Common myeloid progenitor, CD34-positive (primary cell): Measurements from ENCODE around the gene CXCL9.

Experiments
- CTCF ChIA-PET: fragments of 350-600 bp; sonication (Branson Sonifier 250); formaldehyde crosslinking; loops from one replicate; lab custom pipeline; 2021; ENCODE audit warnings: antibody characterized with exemption; lab: Charles Lee
- POLR2A ChIA-PET: fragments of 350-600 bp; sonication (Branson Sonifier 250); formaldehyde crosslinking; loops from one replicate; lab custom pipeline; 2021; ENCODE audit warnings: antibody characterized with exemption; lab: Charles Lee
- DNase-seq, 3 donors: peaks; one replicate each; pipeline versions ENCODE4 v3.0.0 to v3.0.0-alpha.2; 2013
- H3K27ac ChIP-seq, 2 experiments: 1 replicate in 1 of 2; 2 replicates in 1 of 2; pipeline ENCODE4 v1.7.0; 2013; ENCODE audit warnings: inconsistent platforms in 2 of 2, low read length in 2 of 2, mild to moderate bottlenecking in 2 of 2, low read depth in 1 of 2, moderate library complexity in 1 of 2; ENCODE audit not compliant: severe bottlenecking in 2 of 2, insufficient read depth in 1 of 2, poor library complexity in 1 of 2
- H3K27me3 ChIP-seq, 5 experiments: replicated peaks in 2 of 5; 1 replicate in 3 of 5; 2 replicates in 2 of 5; pipeline versions ENCODE4 v1.6.1 to v1.7.0; 2013; ENCODE audit warnings: low read length in 4 of 5, mild to moderate bottlenecking in 2 of 5, moderate library complexity in 2 of 5, inconsistent platforms in 1 of 5; ENCODE audit not compliant: insufficient read depth in 5 of 5, control insufficient read depth in 4 of 5
- H3K36me3 ChIP-seq, 4 experiments: 1 replicate in 2 of 4; 2 replicates in 2 of 4; pipeline versions ENCODE4 v1.6.1 to v1.7.0; 2013; ENCODE audit warnings: low read length in 3 of 4, control low read depth in 1 of 4, mild to moderate bottlenecking in 1 of 4; ENCODE audit not compliant: control insufficient read depth in 4 of 4, insufficient read depth in 4 of 4
- H3K4me1 ChIP-seq, 4 experiments: 1 replicate in 3 of 4; 2 replicates in 1 of 4; pipeline versions ENCODE4 v1.6.1 to v1.7.1; 2013; ENCODE audit warnings: low read length in 3 of 4, mild to moderate bottlenecking in 3 of 4, control low read depth in 1 of 4, inconsistent platforms in 1 of 4, moderate library complexity in 1 of 4; ENCODE audit not compliant: control insufficient read depth in 4 of 4, insufficient read depth in 4 of 4; ENCODE audit errors: control extremely low read depth in 1 of 4
- H3K4me3 ChIP-seq, 7 experiments: 1 replicate in 4 of 7; 2 replicates in 3 of 7; pipeline versions ENCODE4 v1.5.1 to v1.7.0; 2013; ENCODE audit warnings: mild to moderate bottlenecking in 7 of 7, low read length in 6 of 7, moderate library complexity in 6 of 7, inconsistent platforms in 2 of 7, low read depth in 2 of 7, control low read depth in 1 of 7; ENCODE audit not compliant: insufficient read depth in 4 of 7, control insufficient read depth in 1 of 7; ENCODE audit errors: extremely low read depth in 1 of 7
- H3K9me3 ChIP-seq, 5 experiments: 1 replicate in 4 of 5; 2 replicates in 1 of 5; pipeline versions ENCODE4 v1.6.1 to v1.7.1; 2013; ENCODE audit warnings: low read length in 4 of 5, mild to moderate bottlenecking in 2 of 5, inconsistent platforms in 1 of 5, low read depth in 1 of 5, moderate library complexity in 1 of 5; ENCODE audit not compliant: control insufficient read depth in 4 of 5, insufficient read depth in 2 of 5; ENCODE audit errors: control extremely low read depth in 1 of 5
- WGBS: methylation state at CpG from one replicate; pipeline ENCODE4 v1.1.5; 2013; ENCODE audit not compliant: insufficient coverage; 5-methylcytosine and 5-hydroxymethylcytosine counted together

CXCL9 gene

GRCh38 chr4:76024065-76024464, 16.8 kb upstream of the CXCL9 start:
- no peak overlapping the region for H3K27ac ChIP-seq
- no peaks in the 10 kb centered on the region for H3K36me3 ChIP-seq
- H3K9me3 ChIP-seq, result no peaks in the 10 kb centered on the region
- peaks cover 17 to 29% (median 22%) of the 10 kb centered on the region in 4 experiments for H3K4me1 ChIP-seq
- WGBS, result 7% methylated on average over 4 of the region's 4 CpGs
- CTCF ChIA-PET, result interaction anchor here (1.0 kb wide), 3 partner anchors 13 to 29 kb away, joined by 3 read pairs; no protein-coding TSS in a partner anchor
- no peaks in the 10 kb centered on the region for H3K27me3 ChIP-seq
- peak overlapping the region in 2 of 7 experiments; percentile 47 to 52 for H3K4me3 ChIP-seq
- POLR2A ChIA-PET, result no interaction called here
- DNase-seq, result peak; percentile 15 to 82 (median 77)

- Histone ChIP-seq H3K4me3 (peak within 1 kb of the TSS in 2 of 7 experiments; percentile 47 to 52), H3K27me3 (no peaks in the 10 kb centered on the region), H3K4me1 (peaks cover 14 to 25% (median 19%) of the 10 kb centered on the region in 4 experiments), H3K36me3 (no peaks in the 10 kb centered on the region), H3K9me3 (no peaks in the 10 kb centered on the region), H3K27ac (no peak within 1 kb of the TSS)
- WGBS, result 0% methylated on average over 1 of the region's 3 CpGs
- peak; percentile 53 to 84 (median 81) for DNase-seq
- ChIA-PET POLR2A (interaction anchor here (0.6 kb wide), 1 partner anchor 8 kb away, joined by 3 read pairs; no protein-coding TSS in a partner anchor), CTCF (no interaction called here)
Measured at GRCh38 chr4:76023389-76023788, 16.1 kb upstream of the CXCL9 start, which contains the start of gene CXCL10. CXCL10 (minus strand) TSS chr4:76023497; CDS start chr4:76023431, 66 bp downstream.

GRCh38 chr4:76022677-76023076, 15.4 kb upstream of the CXCL9 start:
- no peaks in the 10 kb centered on the region for H3K36me3 ChIP-seq
- DNase-seq, result no peak
- H3K4me1 ChIP-seq, result peaks cover 11 to 21% (median 16%) of the 10 kb centered on the region in 4 experiments
- no peak overlapping the region for H3K4me3 ChIP-seq
- H3K27ac ChIP-seq, result no peak overlapping the region
- H3K27me3 ChIP-seq, result no peaks in the 10 kb centered on the region
- no peaks in the 10 kb centered on the region for H3K9me3 ChIP-seq
- WGBS, result 88% methylated on average over 1 of the region's 2 CpGs
- ChIA-PET POLR2A (interaction anchor here (0.6 kb wide), 1 partner anchor 9 kb away, joined by 3 read pairs; no protein-coding TSS in a partner anchor), CTCF (no interaction called here)

GRCh38 chr4:76022031-76022430, 14.7 kb upstream of the CXCL9 start:
- WGBS, result 83% methylated on average over 2 of the region's 4 CpGs
- ChIA-PET CTCF (interaction anchor here (1.0 kb wide), 1 partner anchor 22 kb away, joined by 3 read pairs; no protein-coding TSS in a partner anchor), POLR2A (no interaction called here)
- DNase-seq, result no peak
- no peaks in the 10 kb centered on the region for H3K27me3 ChIP-seq
- H3K4me3 ChIP-seq, result no peak overlapping the region
- no peaks in the 10 kb centered on the region for H3K36me3 ChIP-seq
- H3K27ac ChIP-seq, result no peak overlapping the region
- peaks cover 11 to 21% (median 16%) of the 10 kb centered on the region in 4 experiments for H3K4me1 ChIP-seq
- no peaks in the 10 kb centered on the region for H3K9me3 ChIP-seq

- 100% methylated on average over 1 of the region's 3 CpGs for WGBS
- DNase-seq, result no peak
- Histone ChIP-seq H3K27me3 (no peaks in the 10 kb centered on the region), H3K9me3 (no peaks in the 10 kb centered on the region), H3K36me3 (no peaks in the 10 kb centered on the region), H3K4me3 (no peak overlapping the region), H3K27ac (no peak overlapping the region), H3K4me1 (peaks cover 0 to 9% (median 0%) of the 10 kb centered on the region in 4 experiments)
- CTCF ChIA-PET, result no interaction called here
- POLR2A ChIA-PET, result no interaction called here
Measured at GRCh38 chr4:76017056-76017686, 9.9 kb upstream of the CXCL9 start.

- 83% methylated on average over 2 of the region's 2 CpGs for WGBS
- no peak for DNase-seq
- H3K4me1 ChIP-seq, result peaks cover 0 to 12% (median 2%) of the 10 kb centered on the region in 4 experiments
- no peaks in the 10 kb centered on the region for H3K9me3 ChIP-seq
- no peak overlapping the region for H3K4me3 ChIP-seq
- H3K27me3 ChIP-seq, result no peaks in the 10 kb centered on the region
- no peak overlapping the region for H3K27ac ChIP-seq
- ChIA-PET CTCF (no interaction called here), POLR2A (no interaction called here)
- H3K36me3 ChIP-seq, result no peaks in the 10 kb centered on the region
Measured at GRCh38 chr4:76016393-76016792, 9.1 kb upstream of the CXCL9 start.

GRCh38 chr4:76013540-76013939, 6.2 kb upstream of the CXCL9 start:
- H3K4me3 ChIP-seq, result no peak overlapping the region
- no peak for DNase-seq
- H3K9me3 ChIP-seq, result no peaks in the 10 kb centered on the region
- H3K27me3 ChIP-seq, result no peaks in the 10 kb centered on the region
- H3K36me3 ChIP-seq, result no peaks in the 10 kb centered on the region
- POLR2A ChIA-PET, result no interaction called here
- no CpG with 5 or more reads among the region's 1 CpG for WGBS
- H3K4me1 ChIP-seq, result peaks cover 0 to 12% (median 2%) of the 10 kb centered on the region in 4 experiments
- H3K27ac ChIP-seq, result no peak overlapping the region
- CTCF ChIA-PET, result no interaction called here
